ENCODE data around the gene SCGB1C2.

GRCh38 chr17:164303-165235, 27.2 kb downstream of the SCGB1C2 start:
- TF ChIP-seq TARDBP (IDR thresholded peaks at IDR 0.05) (no peak), SUZ12 (IDR thresholded peaks at IDR 0.05) (no peak), CTBP1 (IDR thresholded peaks at IDR 0.05; ENCODE audit: borderline replicate concordance) (no peak), SP1 (IDR thresholded peaks at IDR 0.05) (no peak), ARNT (IDR thresholded peaks at IDR 0.05) (no peak), FOXM1 (IDR thresholded peaks at IDR 0.05; ENCODE audit: borderline replicate concordance) (no peak)

Data from HEK293T (cell line).